ENCODE data around the gene KRT24.

KRT24 gene

DNA sequence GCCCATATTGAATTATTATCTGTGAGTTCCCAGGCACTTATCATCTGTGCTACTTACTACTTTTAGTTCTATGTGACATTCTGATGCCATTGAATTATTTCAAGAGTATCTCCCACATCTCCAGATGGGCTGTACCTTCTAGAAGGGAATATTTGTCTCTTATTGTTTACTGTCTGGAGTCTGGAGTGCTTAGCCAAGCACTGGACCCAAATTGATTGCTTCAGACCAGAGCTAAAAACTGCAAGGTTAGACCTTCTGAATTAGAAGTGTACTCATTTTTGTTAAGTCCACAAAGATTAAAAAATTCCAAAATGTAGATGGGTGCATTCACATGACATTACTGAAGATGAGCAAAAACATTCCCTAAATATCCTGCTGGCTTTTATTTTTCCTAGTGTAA, 22.6 kb downstream of the KRT24 start:
- TF ChIP-seq GLIS3 (CRISPR knock-in tag; IDR thresholded peaks at IDR 0.05), result no peak
- no peak for ATAC-seq

DNA sequence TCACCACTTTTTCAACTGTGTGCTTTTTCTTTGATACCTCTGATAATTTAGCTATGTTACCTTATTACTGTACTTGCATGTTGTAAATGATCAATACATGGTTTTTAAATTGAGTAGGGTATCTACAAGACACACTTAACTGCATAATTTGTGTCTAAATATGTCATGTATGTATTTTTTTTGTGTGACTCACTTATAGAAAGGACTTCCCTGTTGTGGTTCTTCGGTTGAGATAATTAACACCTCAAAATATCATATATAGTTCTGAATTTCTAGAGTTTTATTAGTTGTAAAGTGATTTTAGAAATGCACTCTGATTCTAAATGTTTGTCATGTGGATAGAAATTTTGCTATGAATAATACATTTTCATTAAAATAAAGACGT, 24.0 kb downstream of the KRT24 start:
- ATAC-seq, result no peak
- TF ChIP-seq, protein P1, sequence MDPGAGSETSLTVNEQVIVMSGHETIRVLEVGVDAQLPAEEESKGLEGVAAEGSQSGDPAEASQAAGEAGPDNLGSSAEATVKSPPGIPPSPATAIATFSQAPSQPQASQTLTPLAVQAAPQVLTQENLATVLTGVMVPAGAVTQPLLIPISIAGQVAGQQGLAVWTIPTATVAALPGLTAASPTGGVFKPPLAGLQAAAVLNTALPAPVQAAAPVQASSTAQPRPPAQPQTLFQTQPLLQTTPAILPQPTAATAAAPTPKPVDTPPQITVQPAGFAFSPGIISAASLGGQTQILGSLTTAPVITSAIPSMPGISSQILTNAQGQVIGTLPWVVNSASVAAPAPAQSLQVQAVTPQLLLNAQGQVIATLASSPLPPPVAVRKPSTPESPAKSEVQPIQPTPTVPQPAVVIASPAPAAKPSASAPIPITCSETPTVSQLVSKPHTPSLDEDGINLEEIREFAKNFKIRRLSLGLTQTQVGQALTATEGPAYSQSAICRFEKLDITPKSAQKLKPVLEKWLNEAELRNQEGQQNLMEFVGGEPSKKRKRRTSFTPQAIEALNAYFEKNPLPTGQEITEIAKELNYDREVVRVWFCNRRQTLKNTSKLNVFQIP (CRISPR knock-in tag; IDR thresholded peaks at IDR 0.05; ENCODE audit: borderline replicate concordance, low read depth), result no peak
- TF ChIP-seq ZFP30 (CRISPR knock-in tag; IDR thresholded peaks at IDR 0.05), result no peak

DNA sequence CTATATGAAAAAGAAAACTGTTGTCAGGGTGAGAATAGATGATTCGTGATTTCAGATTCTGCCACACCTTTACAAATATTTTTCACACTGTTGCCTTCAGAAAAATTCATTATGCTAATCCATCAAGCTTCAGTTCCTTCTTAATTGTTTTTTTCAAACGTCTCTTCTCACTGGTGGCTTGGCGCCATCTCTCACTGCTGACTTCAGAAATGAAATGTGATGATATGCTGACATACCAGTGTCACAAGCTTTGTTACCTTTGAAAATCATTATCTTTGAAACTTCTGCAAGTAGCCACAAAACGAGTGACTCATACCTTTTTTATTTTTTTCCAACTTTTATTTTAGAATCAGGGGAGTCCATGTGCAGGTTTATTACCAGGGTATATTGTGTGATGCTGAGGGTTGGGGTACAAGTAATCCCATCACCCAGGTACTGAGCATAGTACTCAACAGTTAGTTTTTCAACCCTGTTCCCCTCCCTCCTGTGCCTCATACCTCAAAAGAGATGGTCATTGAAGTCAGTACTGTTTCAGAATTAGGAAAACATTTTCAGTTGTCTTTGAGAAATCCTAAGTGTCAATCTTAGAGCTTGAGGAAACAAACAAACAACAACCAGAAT, 24.5 kb downstream of the KRT24 start:
- ATAC-seq, result no peak
- TF ChIP-seq, protein P2, sequence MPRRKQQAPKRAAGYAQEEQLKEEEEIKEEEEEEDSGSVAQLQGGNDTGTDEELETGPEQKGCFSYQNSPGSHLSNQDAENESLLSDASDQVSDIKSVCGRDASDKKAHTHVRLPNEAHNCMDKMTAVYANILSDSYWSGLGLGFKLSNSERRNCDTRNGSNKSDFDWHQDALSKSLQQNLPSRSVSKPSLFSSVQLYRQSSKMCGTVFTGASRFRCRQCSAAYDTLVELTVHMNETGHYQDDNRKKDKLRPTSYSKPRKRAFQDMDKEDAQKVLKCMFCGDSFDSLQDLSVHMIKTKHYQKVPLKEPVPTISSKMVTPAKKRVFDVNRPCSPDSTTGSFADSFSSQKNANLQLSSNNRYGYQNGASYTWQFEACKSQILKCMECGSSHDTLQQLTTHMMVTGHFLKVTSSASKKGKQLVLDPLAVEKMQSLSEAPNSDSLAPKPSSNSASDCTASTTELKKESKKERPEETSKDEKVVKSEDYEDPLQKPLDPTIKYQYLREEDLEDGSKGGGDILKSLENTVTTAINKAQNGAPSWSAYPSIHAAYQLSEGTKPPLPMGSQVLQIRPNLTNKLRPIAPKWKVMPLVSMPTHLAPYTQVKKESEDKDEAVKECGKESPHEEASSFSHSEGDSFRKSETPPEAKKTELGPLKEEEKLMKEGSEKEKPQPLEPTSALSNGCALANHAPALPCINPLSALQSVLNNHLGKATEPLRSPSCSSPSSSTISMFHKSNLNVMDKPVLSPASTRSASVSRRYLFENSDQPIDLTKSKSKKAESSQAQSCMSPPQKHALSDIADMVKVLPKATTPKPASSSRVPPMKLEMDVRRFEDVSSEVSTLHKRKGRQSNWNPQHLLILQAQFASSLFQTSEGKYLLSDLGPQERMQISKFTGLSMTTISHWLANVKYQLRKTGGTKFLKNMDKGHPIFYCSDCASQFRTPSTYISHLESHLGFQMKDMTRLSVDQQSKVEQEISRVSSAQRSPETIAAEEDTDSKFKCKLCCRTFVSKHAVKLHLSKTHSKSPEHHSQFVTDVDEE (CRISPR knock-in tag; IDR thresholded peaks at IDR 0.05), result no peak
- TF ChIP-seq GLIS3 (CRISPR knock-in tag; IDR thresholded peaks at IDR 0.05), result no peak
- no peak for TF ChIP-seq TOX (CRISPR knock-in tag; IDR thresholded peaks at IDR 0.05; ENCODE audit: borderline replicate concordance)
- TF ChIP-seq, protein P1 (CRISPR knock-in tag; IDR thresholded peaks at IDR 0.05; ENCODE audit: borderline replicate concordance, low read depth), result no peak
- TF ChIP-seq TCF4 (CRISPR knock-in tag; IDR thresholded peaks at IDR 0.05; ENCODE audit: borderline replicate concordance), result no peak
- TF ChIP-seq ARNTL (CRISPR knock-in tag; IDR thresholded peaks at IDR 0.05; ENCODE audit: borderline replicate concordance, low read depth), result no peak
- TF ChIP-seq BACH2 (CRISPR knock-in tag; IDR thresholded peaks at IDR 0.05; ENCODE audit: borderline replicate concordance), result no peak
- no peak for TF ChIP-seq ISL1 (CRISPR knock-in tag; IDR thresholded peaks at IDR 0.05)
- no peak for TF ChIP-seq ESRRG (CRISPR knock-in tag; IDR thresholded peaks at IDR 0.05)
- TF ChIP-seq, protein P3, sequence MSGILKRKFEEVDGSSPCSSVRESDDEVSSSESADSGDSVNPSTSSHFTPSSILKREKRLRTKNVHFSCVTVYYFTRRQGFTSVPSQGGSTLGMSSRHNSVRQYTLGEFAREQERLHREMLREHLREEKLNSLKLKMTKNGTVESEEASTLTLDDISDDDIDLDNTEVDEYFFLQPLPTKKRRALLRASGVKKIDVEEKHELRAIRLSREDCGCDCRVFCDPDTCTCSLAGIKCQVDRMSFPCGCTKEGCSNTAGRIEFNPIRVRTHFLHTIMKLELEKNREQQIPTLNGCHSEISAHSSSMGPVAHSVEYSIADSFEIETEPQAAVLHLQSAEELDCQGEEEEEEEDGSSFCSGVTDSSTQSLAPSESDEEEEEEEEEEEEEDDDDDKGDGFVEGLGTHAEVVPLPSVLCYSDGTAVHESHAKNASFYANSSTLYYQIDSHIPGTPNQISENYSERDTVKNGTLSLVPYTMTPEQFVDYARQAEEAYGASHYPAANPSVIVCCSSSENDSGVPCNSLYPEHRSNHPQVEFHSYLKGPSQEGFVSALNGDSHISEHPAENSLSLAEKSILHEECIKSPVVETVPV (CRISPR knock-in tag; IDR thresholded peaks at IDR 0.05), result no peak
- no peak for TF ChIP-seq PPARA (CRISPR knock-in tag; IDR thresholded peaks at IDR 0.05; ENCODE audit: borderline replicate concordance)
- no peak for TF ChIP-seq ZNF70 (CRISPR knock-in tag; IDR thresholded peaks at IDR 0.05)
- TF ChIP-seq, protein P4, sequence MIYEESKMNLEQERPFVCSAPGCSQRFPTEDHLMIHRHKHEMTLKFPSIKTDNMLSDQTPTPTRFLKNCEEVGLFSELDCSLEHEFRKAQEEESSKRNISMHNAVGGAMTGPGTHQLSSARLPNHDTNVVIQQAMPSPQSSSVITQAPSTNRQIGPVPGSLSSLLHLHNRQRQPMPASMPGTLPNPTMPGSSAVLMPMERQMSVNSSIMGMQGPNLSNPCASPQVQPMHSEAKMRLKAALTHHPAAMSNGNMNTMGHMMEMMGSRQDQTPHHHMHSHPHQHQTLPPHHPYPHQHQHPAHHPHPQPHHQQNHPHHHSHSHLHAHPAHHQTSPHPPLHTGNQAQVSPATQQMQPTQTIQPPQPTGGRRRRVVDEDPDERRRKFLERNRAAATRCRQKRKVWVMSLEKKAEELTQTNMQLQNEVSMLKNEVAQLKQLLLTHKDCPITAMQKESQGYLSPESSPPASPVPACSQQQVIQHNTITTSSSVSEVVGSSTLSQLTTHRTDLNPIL (CRISPR knock-in tag; IDR thresholded peaks at IDR 0.05; ENCODE audit: low read depth), result no peak
- no peak for TF ChIP-seq CSDC2 (CRISPR knock-in tag; IDR thresholded peaks at IDR 0.05)
- TF ChIP-seq RARB (CRISPR knock-in tag; IDR thresholded peaks at IDR 0.05), result no peak
- TF ChIP-seq ZNF8 (CRISPR knock-in tag; IDR thresholded peaks at IDR 0.05), result no peak
- TF ChIP-seq ZC3H10 (CRISPR knock-in tag; IDR thresholded peaks at IDR 0.05), result no peak

DNA sequence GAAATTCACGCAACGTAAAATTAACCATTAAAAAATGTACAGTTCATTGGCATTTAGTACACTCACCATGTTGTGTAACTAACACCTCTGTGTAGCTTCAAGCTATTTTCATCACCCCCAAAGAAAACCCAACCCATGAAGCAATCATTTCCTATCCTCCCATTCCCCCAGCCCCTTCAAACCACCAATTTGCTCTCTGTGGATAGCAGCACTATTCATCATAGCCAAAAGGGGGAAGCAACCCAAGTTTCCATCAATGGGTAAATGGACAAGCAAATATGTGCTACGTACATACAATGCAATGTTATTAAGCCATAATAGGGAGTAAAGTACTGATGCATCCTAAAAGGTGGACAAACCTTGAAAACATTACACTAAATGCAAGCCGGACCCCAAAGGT, 27.6 kb downstream of the KRT24 start:
- no peak for ATAC-seq
- TF ChIP-seq RARB (CRISPR knock-in tag; IDR thresholded peaks at IDR 0.05), result no peak
- TF ChIP-seq OSR1 (CRISPR knock-in tag; IDR thresholded peaks at IDR 0.05), result no peak
- TF ChIP-seq ISL1 (CRISPR knock-in tag; IDR thresholded peaks at IDR 0.05), result no peak
- TF ChIP-seq, protein P1 (CRISPR knock-in tag; IDR thresholded peaks at IDR 0.05; ENCODE audit: borderline replicate concordance, low read depth), result no peak
- no peak for TF ChIP-seq TCF4 (CRISPR knock-in tag; IDR thresholded peaks at IDR 0.05; ENCODE audit: borderline replicate concordance)
- TF ChIP-seq GLIS3 (CRISPR knock-in tag; IDR thresholded peaks at IDR 0.05), result no peak
- TF ChIP-seq, protein P2 (CRISPR knock-in tag; IDR thresholded peaks at IDR 0.05), result no peak
- TF ChIP-seq ZFP30 (CRISPR knock-in tag; IDR thresholded peaks at IDR 0.05), result no peak
- no peak for TF ChIP-seq ESRRG (CRISPR knock-in tag; IDR thresholded peaks at IDR 0.05)
- no peak for TF ChIP-seq ZNF8 (CRISPR knock-in tag; IDR thresholded peaks at IDR 0.05)
- TF ChIP-seq ZC3H10 (CRISPR knock-in tag; IDR thresholded peaks at IDR 0.05), result no peak
- TF ChIP-seq, protein P3 (CRISPR knock-in tag; IDR thresholded peaks at IDR 0.05), result no peak

Data from SK-N-SH treated with all-trans-retinoic acid at 6 μM for 48 hours (cell line).